ENCODE data around the gene ARFGAP2.
A peak's percentile ranks its signal among the peaks of the same experiment; 100 is the strongest.

ARFGAP2 gene

DNA sequence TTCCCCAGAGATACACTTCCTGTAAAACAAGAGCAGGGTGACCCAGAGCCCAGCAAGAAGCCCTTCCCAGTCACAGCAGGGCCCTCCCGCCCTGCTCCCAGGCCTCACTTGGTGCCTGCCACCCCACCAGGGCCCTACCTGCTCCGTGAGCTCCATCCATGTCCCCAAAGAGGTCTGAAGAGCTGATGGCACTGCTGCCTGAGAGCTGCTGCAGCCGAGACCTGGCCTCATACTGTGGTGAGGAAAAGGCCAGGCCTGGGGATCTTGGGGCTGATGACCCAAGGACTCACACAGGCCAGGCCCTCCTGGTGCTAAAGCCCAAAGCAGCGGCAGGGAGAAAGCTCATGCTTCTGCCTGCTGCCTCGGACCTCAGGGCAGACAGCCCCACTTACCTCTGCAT is 10.3 kb downstream of the ARFGAP2 start:
- no peak for DNase-seq

GRCh38 chr11:47165253-47165840 is 11.3 kb downstream of the ARFGAP2 start:
- no peak for DNase-seq

DNA sequence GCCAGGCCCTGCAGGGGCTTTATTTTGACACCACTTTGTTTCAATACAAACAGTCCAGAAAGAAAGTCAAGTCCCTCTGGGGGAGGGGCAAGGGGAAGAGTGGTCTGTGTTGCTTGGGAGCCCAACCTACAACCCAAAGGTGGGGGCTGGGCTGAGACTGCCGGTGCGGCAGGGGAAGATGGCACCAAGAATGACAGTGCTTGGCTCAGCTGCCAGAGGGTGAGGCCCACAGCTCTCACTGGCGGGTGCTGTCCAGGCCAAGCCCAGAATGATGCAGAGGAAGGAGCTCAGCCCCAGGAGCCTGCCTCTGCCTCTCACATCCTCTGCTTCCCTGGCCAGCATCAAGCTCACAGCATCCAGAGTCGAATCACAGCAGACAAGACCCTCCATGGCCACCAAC is 12.4 kb downstream of the ARFGAP2 start:
- no peak for DNase-seq

DNA sequence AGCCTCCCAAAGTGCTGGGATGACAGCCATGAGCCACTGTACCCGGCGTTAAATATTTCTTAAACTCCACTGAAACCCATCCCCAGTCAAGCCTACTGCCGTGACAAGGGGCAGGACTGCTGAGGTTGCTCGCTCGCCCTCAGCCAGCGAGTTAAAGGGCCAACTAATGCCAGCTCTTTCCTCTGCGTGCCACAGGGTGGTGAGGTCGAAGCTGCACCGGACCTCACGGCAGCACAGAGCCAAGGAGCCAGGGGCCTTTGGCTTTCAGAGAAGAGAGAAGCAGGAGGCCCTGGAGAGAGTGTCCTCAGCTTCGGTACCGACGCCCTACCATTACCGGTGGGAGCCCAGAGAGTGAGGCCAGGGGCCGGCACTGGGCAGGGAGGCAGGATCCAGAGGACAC is 12.8 kb downstream of the ARFGAP2 start:
- no peak for DNase-seq

- DNase-seq: no peak
Measured at GRCh38 chr11:47163193-47163592, 13.5 kb downstream of the ARFGAP2 start.

GRCh38 chr11:47162426-47162825 is 14.3 kb downstream of the ARFGAP2 start:
- no peak for DNase-seq

- DNase-seq: no peak
Measured at GRCh38 chr11:47161890-47162289, 14.8 kb downstream of the ARFGAP2 start.

DNA sequence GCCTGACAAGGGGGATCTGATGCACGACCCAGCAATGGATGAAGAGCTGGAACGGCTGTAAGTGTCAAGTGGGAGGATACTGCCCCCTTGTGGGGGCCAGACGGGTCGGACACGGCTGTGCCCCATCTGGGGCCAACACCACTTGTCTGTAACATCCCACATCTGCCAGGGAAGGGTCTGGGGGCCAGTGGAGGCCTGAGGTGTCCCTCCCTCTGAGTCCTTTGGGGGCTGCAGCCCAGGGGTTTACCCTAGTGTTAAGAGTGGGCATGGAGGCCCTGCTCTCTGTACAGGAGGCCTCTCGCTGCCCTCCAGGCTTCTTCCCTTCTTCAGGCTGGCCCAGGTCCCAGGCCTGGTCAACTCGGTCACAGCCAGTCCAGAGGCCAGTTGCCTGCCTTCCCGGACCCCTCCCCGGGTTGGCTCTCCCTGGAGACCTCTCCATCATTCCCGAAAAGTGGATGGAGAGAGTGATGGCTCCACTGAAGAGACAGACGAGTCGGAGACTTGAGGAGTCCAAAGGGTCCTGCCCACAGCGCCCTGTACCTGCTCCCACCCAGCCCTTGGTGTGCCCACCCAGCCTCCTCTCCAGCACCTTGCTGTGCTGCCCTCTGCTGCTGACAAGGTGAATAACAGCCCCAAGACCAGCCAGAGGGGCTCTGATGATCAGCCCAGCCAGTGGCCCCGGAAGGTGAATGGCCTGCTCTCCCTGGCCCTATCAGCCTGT is 15.4 kb downstream of the ARFGAP2 start:
- peak; percentile 55 for DNase-seq

GRCh38 chr11:47160753-47161133 is 15.9 kb downstream of the ARFGAP2 start:
- DNase-seq: no peak

DNA sequence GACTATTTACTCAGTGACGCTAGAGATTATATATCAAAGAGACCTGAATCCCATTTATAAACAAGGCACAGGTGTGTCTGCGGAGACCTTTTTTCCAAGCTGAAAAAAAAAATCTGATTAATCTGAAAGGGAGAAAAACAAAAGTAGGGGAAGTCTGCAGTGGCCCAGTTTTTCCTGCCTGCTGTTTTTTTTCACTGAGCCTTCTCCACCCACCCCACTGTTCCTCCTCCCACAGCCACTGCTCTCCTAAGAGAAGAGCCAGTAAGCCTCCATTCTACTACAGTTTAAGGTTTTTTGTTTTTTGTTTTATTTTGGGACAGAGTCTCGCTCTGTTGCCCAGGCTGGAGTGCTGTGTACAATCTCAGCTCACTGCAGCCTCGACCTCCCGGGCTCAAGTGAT is 18.4 kb downstream of the ARFGAP2 start:
- DNase-seq: no peak

GRCh38 chr11:47157805-47158204 is 18.9 kb downstream of the ARFGAP2 start:
- DNase-seq: no peak

- no peak for DNase-seq
Measured at GRCh38 chr11:47156951-47157350, 19.7 kb downstream of the ARFGAP2 start.

- DNase-seq: no peak
Measured at GRCh38 chr11:47156333-47156732, 20.3 kb downstream of the ARFGAP2 start.

DNA sequence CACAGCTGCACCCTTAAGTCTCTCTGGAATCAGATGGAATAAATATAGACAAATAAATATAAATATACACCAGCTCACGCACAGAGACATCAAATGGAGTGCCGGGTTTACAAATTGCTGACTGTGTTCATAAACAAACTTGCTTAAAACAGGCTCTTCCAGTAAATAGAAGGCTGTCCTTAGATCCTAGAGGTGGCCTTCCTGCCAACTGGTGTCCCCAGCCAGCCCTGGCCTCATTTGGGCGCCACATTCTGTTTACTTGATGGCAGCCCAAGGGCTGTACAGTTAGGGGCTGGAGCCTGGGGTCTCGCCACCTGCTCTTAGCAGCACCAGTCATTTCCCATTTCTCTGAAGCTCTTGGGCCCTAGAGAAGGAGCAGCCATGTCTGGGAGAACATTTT is 20.8 kb downstream of the ARFGAP2 start:
- no peak for DNase-seq

- no peak for DNase-seq
Measured at GRCh38 chr11:47154616-47155570, 21.8 kb downstream of the ARFGAP2 start.

- DNase-seq: peak; percentile 58
Measured at GRCh38 chr11:47152953-47153950, 23.4 kb downstream of the ARFGAP2 start.

DNA sequence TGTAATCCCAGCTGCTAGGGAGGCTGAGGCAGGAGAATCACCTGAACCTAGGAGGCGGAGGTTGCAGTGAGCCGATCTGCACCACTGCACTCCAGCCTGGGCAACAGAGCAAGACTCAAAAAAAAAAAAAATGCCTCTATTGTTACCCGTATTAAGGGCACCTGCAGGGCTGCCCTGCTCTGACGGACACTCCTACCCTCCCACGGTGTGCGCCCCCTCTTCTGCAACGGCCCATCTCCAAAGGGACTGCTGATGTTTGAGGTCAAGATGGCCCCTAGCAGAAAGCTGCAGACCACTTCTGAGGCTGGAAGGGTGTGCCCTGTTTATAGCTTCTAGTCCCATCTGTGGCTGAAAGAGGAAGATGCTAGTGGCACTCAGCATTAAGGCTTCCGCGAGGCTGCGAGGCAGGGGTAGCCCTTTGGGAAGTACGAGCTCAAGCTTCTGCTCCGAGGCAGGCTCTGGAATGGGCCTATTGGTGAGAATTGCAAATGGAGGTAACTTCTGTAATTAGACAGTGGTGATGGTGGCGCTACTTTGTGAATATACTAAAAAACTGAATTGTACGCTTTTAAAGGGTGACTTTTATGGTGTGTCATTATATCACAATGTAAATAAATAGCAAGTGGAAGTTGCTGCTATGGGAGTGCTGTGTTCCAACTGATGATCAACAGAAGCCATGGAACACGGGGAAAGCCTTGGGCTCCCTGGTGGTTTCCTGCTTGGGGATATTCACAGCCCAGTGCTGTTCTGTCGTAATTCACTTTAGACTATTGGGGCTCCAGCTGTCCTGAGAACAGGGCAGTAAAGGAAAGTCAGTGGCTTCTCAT is 24.3 kb downstream of the ARFGAP2 start:
- DNase-seq: no peak

DNA sequence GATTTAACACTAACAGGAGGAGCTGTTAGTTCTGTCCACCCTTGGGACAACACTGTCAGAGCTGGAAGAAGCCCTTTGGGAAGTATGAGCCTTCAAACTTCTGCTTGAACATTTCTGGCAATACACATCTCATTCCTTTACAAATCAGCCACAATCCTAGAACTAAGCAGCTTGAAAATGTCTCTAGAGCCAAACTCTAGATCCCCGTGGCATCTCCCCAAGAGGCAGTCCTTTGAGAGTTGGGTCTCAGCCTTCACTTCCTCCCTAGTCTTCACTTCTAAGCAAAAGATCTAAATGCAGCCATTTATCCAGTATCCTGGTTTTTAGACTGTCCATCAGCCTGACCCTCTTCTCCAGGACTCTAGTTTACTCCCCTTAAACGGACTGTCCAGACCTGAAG is 26.9 kb downstream of the ARFGAP2 start:
- DNase-seq: no peak

DNA sequence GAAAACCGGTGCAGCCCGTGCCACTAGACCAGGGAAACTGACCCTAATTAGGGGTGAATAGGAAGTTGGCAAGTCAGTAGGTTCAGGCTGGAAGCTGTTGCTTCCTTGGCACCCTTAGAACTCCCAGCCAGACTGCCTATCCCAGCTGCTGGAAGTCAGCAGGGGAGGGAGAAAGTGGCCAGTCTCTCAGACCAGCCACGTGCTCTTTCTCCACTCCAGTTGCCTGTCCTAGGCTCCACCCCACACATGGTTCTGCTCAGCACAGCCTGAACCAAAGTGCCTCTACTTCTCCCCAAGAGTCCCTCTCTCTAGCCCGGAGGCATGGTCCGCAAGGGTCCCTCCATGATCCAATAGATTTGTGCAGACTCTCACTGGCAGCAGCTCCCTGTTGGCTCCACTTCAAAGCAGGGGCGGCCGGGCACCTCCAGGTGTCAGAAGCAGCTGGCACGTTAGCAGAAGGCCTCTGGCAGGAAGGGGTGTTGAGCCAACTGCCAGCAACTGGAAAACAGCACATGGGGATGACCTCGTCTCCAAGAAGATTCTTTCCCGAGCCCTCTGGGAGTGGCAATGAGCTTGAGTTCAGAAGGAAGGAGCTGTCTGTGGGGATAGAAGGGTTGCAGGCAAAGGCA is 27.7 kb downstream of the ARFGAP2 start:
- no peak for DNase-seq

- no peak for DNase-seq
Measured at GRCh38 chr11:47148270-47148669, 28.4 kb downstream of the ARFGAP2 start.

GRCh38 chr11:47147681-47148080 is 29.0 kb downstream of the ARFGAP2 start:
- DNase-seq: no peak
